Kidney (tissue), 14 donors: Measurements from ENCODE around the gene STXBP5. TPM values are rescaled to one million over a fixed set of nuclear protein-coding genes. Genes with fewer than 3 reads are reported as not detected.
"Not testable (repeated sequence)": the region's sequence is repeated elsewhere in the genome, so short reads cannot be mapped to it uniquely, and the experiment has no call there.

Experiments
- DNase-seq, 5 donors: peaks; one replicate each; pipeline ENCODE4 v3.0.0-alpha.2; 2013 to 2020
- FAIRE-seq: peaks from 2 replicates; lab custom pipeline; 2012; peaks lifted over from hg19 to GRCh38; lab: Jason Lieb, UNC
- H3K27ac ChIP-seq, 2 donors: one replicate each; pipeline ENCODE4 v1.7.0; 2013; ENCODE audit warnings: low read depth in 2 of 2, low read length in 2 of 2, inconsistent platforms in 1 of 2
- H3K27me3 ChIP-seq: one replicate; pipeline ENCODE4 v1.7.1; 2013; ENCODE audit warnings: low read length, inconsistent platforms; ENCODE audit not compliant: control insufficient read depth, insufficient read depth
- H3K36me3 ChIP-seq, 3 donors: one replicate each; pipeline versions ENCODE4 v1.7.0 to v1.7.1; 2013; ENCODE audit warnings: low read length in 3 of 3, control low read depth in 1 of 3, inconsistent platforms in 1 of 3; ENCODE audit not compliant: insufficient read depth in 3 of 3, control insufficient read depth in 2 of 3
- H3K4me1 ChIP-seq, 3 donors: one replicate each; pipeline versions ENCODE4 v1.7.0 to v1.7.1; 2013; ENCODE audit warnings: low read length in 3 of 3, inconsistent platforms in 1 of 3, low read depth in 1 of 3; ENCODE audit not compliant: control insufficient read depth in 2 of 3, insufficient read depth in 2 of 3
- H3K4me3 ChIP-seq, 3 donors: one replicate each; pipeline versions ENCODE4 v1.7.0 to v1.8.1; 2013; ENCODE audit warnings: low read length in 3 of 3, control low read depth in 1 of 3, inconsistent platforms in 1 of 3
- H3K9ac ChIP-seq, 3 donors: one replicate each; pipeline versions ENCODE4 v1.7.0 to v1.7.1; 2013; ENCODE audit warnings: low read length in 3 of 3, control low read depth in 1 of 3, inconsistent platforms in 1 of 3
- H3K9me3 ChIP-seq, 3 donors: one replicate each; pipeline versions ENCODE4 v1.7.0 to v1.7.1; 2013; ENCODE audit warnings: low read length in 3 of 3, control low read depth in 1 of 3, inconsistent platforms in 1 of 3; ENCODE audit not compliant: control insufficient read depth in 2 of 3, insufficient read depth in 1 of 3
- intact Hi-C: fragments of 100-400 bp; cut with DNase I; formaldehyde crosslinking; loops from one replicate; pipeline ENCODE4 v1.11.1; 2022
- polyA plus RNA-seq: library from polyadenylated mRNA; stranded (reverse); fragments of 350-450 nt; fragmentation: Illumina TruSeq; extraction: RNeasy Lipid Tissue Mini Kit (QIAGEN cat#74804); gene quantifications from one replicate; pipeline ENCODE4 v1.2.3, GENCODE V29; 2014; ENCODE audit warnings: low read depth, low replicate concordance; ENCODE audit not compliant: insufficient read depth
- total RNA-seq: library from RNA; stranded (reverse); fragmentation: NEBNext Ultra II Directional; extraction: Animal tissue kit (Norgen Biotek cat#: 25700); gene quantifications from one replicate; pipeline ENCODE4 v1.2.1, GENCODE V29; 2021
- TF ChIP-seq, protein P1 (sequence below): IDR thresholded peaks from 3 replicates; pipeline ENCODE4 v1.5.1; 2012; ENCODE audit warnings: mild to moderate bottlenecking, moderate library complexity, borderline replicate concordance; ENCODE audit not compliant: insufficient read depth; ENCODE audit errors: extremely low read depth
- donor health status: control.
- donor health status: control.
- donor health status: control.
- donor health status: control.
- donor health status: control.
- donor health status: DM: yes; HTN: yes; CAD: no.
- donor health status: Normal renal cell carcinoma (clear cell type).

STXBP5 gene
- total and polyA plus RNA-seq, 2 donors from 2014 or later: 2.0 to 13.6 TPM

- TF ChIP-seq, protein P1, sequence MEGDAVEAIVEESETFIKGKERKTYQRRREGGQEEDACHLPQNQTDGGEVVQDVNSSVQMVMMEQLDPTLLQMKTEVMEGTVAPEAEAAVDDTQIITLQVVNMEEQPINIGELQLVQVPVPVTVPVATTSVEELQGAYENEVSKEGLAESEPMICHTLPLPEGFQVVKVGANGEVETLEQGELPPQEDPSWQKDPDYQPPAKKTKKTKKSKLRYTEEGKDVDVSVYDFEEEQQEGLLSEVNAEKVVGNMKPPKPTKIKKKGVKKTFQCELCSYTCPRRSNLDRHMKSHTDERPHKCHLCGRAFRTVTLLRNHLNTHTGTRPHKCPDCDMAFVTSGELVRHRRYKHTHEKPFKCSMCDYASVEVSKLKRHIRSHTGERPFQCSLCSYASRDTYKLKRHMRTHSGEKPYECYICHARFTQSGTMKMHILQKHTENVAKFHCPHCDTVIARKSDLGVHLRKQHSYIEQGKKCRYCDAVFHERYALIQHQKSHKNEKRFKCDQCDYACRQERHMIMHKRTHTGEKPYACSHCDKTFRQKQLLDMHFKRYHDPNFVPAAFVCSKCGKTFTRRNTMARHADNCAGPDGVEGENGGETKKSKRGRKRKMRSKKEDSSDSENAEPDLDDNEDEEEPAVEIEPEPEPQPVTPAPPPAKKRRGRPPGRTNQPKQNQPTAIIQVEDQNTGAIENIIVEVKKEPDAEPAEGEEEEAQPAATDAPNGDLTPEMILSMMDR: no peak
- no peak overlapping the region for H3K27ac ChIP-seq
- no peak for FAIRE-seq
- no peaks in the 10 kb centered on the region for H3K4me1 ChIP-seq
- no peaks in the 10 kb centered on the region for H3K9me3 ChIP-seq
- H3K4me3 ChIP-seq: no peak overlapping the region
- H3K9ac ChIP-seq: no peak overlapping the region
- intact Hi-C loops: no loop called here
- H3K36me3 ChIP-seq: peaks cover 0 to 4% (median 0%) of the 10 kb centered on the region in 3 donors
- no peak for DNase-seq
- no peaks in the 10 kb centered on the region for H3K27me3 ChIP-seq
Measured at GRCh38 chr6:147366290-147366689, 162.1 kb downstream of the STXBP5 start.

- Histone ChIP-seq H3K9me3 (no peaks in the 10 kb centered on the region), H3K9ac (no peak overlapping the region), H3K4me3 (no peak overlapping the region), H3K27me3 (no peaks in the 10 kb centered on the region), H3K4me1 (no peaks in the 10 kb centered on the region), H3K36me3 (no peaks in the 10 kb centered on the region), H3K27ac (no peak overlapping the region)
- FAIRE-seq (no peak), DNase-seq (no peak)
- TF ChIP-seq, protein P1: no peak
- intact Hi-C loops: no loop called here
Measured at GRCh38 chr6:147371325-147371724, 167.1 kb downstream of the STXBP5 start.

DNA sequence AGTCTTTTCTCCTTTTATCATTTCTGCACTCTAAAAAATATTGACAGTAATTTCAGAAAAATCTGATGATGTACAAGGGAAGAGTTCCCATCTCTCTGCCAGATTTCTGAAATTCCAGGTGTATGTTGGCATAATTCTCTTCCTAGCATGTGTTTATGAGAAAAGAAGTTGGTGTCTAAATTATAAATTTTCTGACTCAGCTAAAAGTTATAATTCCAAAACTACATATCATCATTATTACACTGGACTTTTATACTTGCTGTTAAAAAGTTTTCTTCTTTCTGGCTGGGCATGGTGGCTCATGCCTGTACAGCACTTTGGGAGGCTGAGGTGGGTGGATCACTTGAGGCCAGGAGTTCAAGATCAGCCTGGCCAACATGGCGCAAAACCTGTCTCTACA lies 168.6 kb downstream of the STXBP5 start:
- TF ChIP-seq, protein P1: no peak
- no peak overlapping the region for H3K9ac ChIP-seq
- H3K27ac ChIP-seq: no peak overlapping the region
- no peaks in the 10 kb centered on the region for H3K27me3 ChIP-seq
- no peak for DNase-seq
- no peak for FAIRE-seq
- intact Hi-C loops: no loop called here
- no peak overlapping the region for H3K4me3 ChIP-seq
- H3K9me3 ChIP-seq: no peaks in the 10 kb centered on the region
- H3K4me1 ChIP-seq: no peaks in the 10 kb centered on the region
- H3K36me3 ChIP-seq: no peaks in the 10 kb centered on the region

GRCh38 chr6:147378819-147379218 lies 174.6 kb downstream of the STXBP5 start:
- Histone ChIP-seq H3K36me3 (no peaks in the 10 kb centered on the region), H3K4me1 (peaks cover 0 to 3% (median 0%) of the 10 kb centered on the region in 3 donors), H3K4me3 (no peak overlapping the region), H3K27me3 (no peaks in the 10 kb centered on the region), H3K27ac (no peak overlapping the region), H3K9me3 (peaks cover 0 to 4% (median 2%) of the 10 kb centered on the region in 3 donors), H3K9ac (no peak overlapping the region)
- TF ChIP-seq, protein P1: no peak
- FAIRE-seq (no peak), DNase-seq (no peak)
- intact Hi-C loops: no loop called here

DNA sequence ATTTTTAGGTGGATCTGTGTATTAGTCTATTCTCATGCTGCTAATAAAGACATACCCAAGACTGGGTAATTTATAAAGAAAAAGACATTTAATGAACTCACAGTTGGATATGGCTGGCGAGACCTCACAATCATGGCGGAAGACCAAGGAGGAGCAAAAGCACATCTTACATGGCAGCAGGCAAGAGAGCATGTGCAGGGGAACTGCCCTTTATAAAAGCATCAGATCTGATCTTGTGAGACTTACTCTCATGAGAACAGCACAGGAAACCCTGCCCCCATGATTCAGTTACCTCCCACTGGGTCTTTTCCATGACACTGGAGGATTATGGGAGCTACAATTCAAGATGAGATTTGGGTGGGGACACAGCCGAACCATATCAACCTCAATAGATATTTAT lies 176.6 kb downstream of the STXBP5 start:
- DNase-seq, H3K4me1 ChIP-seq, H3K9ac ChIP-seq, intact Hi-C loops, FAIRE-seq, H3K9me3 ChIP-seq, H3K36me3 ChIP-seq, H3K4me3 ChIP-seq, H3K27ac ChIP-seq, H3K27me3 ChIP-seq: not testable (repeated sequence)
